Endothelial cell of umbilical vein (primary cell): ENCODE results near the gene CYP2A6. TPM values are rescaled to one million over a fixed set of nuclear protein-coding genes. Genes with fewer than 3 reads are reported as not detected.

ENCODE experiments used
- BruUV-seq: library from RNA; stranded (reverse); fragments of 400-500 nt; replicated peaks from 2 replicates; lab custom pipeline; 2021; lab: Mats Ljungman, UMichigan
- CTCF ChIA-PET: fragments of 300-600, 350-600 bp; sonication (Branson Sonifier 250); formaldehyde crosslinking; loops from one replicate; lab custom pipeline; 2021; ENCODE audit warnings: antibody characterized with exemption, inconsistent platforms; lab: Charles Lee
- POLR2A ChIA-PET: fragments of 300-600, 350-600 bp; sonication (Branson Sonifier 250); formaldehyde crosslinking; loops from one replicate; lab custom pipeline; 2021; ENCODE audit warnings: antibody characterized with exemption, inconsistent platforms; lab: Charles Lee
- DNase-seq: peaks from one replicate; pipeline ENCODE4 v3.0.0-alpha.2; 2011; ENCODE audit warnings: low read depth, low spot score
- FAIRE-seq: peaks from 2 replicates; lab custom pipeline; 2011; peaks lifted over from hg19 to GRCh38; lab: Jason Lieb, UNC
- H2AFZ ChIP-seq: 2 replicates; pipeline ENCODE4 v1.6.0; 2012; ENCODE audit warnings: low read depth, low read length, control low read depth, inconsistent platforms
- H3K27ac ChIP-seq: 2 replicates; pipeline ENCODE4 v1.5.1; 2011; ENCODE audit warnings: low read depth, mild to moderate bottlenecking, control low read depth, low read length, moderate library complexity; ENCODE audit not compliant: insufficient read depth
- H3K27me3 ChIP-seq, 2 experiments: 2 replicates each; pipeline versions ENCODE4 v1.6.0 to v1.6.1; 2011; ENCODE audit warnings: low read length in 2 of 2, mixed read lengths in 1 of 2; ENCODE audit not compliant: control insufficient read depth in 2 of 2, insufficient read depth in 2 of 2
- H3K36me3 ChIP-seq, 2 experiments: 2 replicates in 1 of 2; 3 replicates in 1 of 2; pipeline ENCODE4 v1.5.1; 2011; ENCODE audit warnings: low read length in 2 of 2, mild to moderate bottlenecking in 1 of 2, moderate library complexity in 1 of 2; ENCODE audit not compliant: control insufficient read depth in 2 of 2, insufficient read depth in 2 of 2; ENCODE audit errors: extremely low read depth in 1 of 2
- H3K4me1 ChIP-seq: 3 replicates; pipeline ENCODE4 v1.5.1; 2011; ENCODE audit warnings: mild to moderate bottlenecking, low read length; ENCODE audit not compliant: control insufficient read depth, insufficient read depth; ENCODE audit errors: extremely low read depth
- H3K4me2 ChIP-seq: 2 replicates; pipeline ENCODE4 v1.6.1; 2011; ENCODE audit warnings: low read length, control low read depth, mixed read lengths; ENCODE audit not compliant: insufficient read depth
- H3K4me3 ChIP-seq, 3 experiments: fragments of 200-600 bp in 1 of 3; sonication (generic), shearing (Covaris generic) in 1 of 3; replicated peaks in 1 of 3; 2 replicates each; pipeline ENCODE4 v1.5.1; 2011 to 2016; ENCODE audit warnings: control low read depth in 3 of 3, low read length in 3 of 3, mild to moderate bottlenecking in 2 of 3, inconsistent platforms in 1 of 3, low read depth in 1 of 3, moderate library complexity in 1 of 3; ENCODE audit not compliant: insufficient read depth in 1 of 3
- H3K79me2 ChIP-seq: 2 replicates; pipeline ENCODE4 v1.6.0; 2012; ENCODE audit warnings: low read length, inconsistent platforms; ENCODE audit not compliant: control insufficient read depth, insufficient read depth
- H3K9ac ChIP-seq: replicated peaks from 2 replicates; pipeline ENCODE3; 2011; ENCODE audit warnings: low read length, control low read depth; ENCODE audit not compliant: insufficient read depth; ENCODE audit errors: extremely low read depth
- H3K9me1 ChIP-seq: replicated peaks from 3 replicates; pipeline ENCODE4 v1.6.0; 2011; ENCODE audit warnings: mild to moderate bottlenecking, low read length; ENCODE audit not compliant: control insufficient read depth, insufficient read depth; ENCODE audit errors: extremely low read depth
- H3K9me3 ChIP-seq: replicated peaks from 2 replicates; pipeline ENCODE4 v1.5.1; 2012; ENCODE audit warnings: low read length, inconsistent platforms; ENCODE audit not compliant: control insufficient read depth, insufficient read depth
- H4K20me1 ChIP-seq: replicated peaks from 2 replicates; pipeline ENCODE3; 2011; ENCODE audit warnings: mild to moderate bottlenecking, low read length; ENCODE audit not compliant: control insufficient read depth, insufficient read depth; ENCODE audit errors: extremely low read depth
- CTCF ChIP-seq, 2 donors: IDR thresholded peaks; 1 replicate in 1 of 2; 2 replicates in 1 of 2; pipeline ENCODE4 v1.5.1; 2011; ENCODE audit warnings: low read length in 2 of 2, mild to moderate bottlenecking in 2 of 2, moderate library complexity in 2 of 2, control low read depth in 1 of 2, inconsistent platforms in 1 of 2, low read depth in 1 of 2; ENCODE audit not compliant: insufficient read depth in 1 of 2; ENCODE audit errors: extremely low read depth in 1 of 2
- EZH2 ChIP-seq: IDR thresholded peaks from 2 replicates; pipeline ENCODE4 v1.6.1; 2012; ENCODE audit warnings: borderline replicate concordance, low read depth, mild to moderate bottlenecking, moderate library complexity, low read length, inconsistent platforms; ENCODE audit not compliant: severe bottlenecking
- FOS ChIP-seq: IDR thresholded peaks from 2 replicates; pipeline ENCODE4 v1.6.1; 2011; ENCODE audit warnings: mild to moderate bottlenecking, low read length, moderate library complexity, borderline replicate concordance; ENCODE audit not compliant: insufficient read depth
- GATA2 ChIP-seq: IDR thresholded peaks from 2 replicates; pipeline ENCODE4 v1.7.0; 2011; ENCODE audit warnings: low read depth, mild to moderate bottlenecking, moderate library complexity, mixed read lengths, low read length; ENCODE audit not compliant: insufficient read length, insufficient read depth
- JUN ChIP-seq: IDR thresholded peaks from 2 replicates; pipeline ENCODE4 v1.6.1; 2011; ENCODE audit warnings: borderline replicate concordance, low read depth; ENCODE audit not compliant: insufficient read length, insufficient read depth
- MAX ChIP-seq: IDR thresholded peaks from 2 replicates; pipeline ENCODE4 v1.6.1; 2011; ENCODE audit not compliant: insufficient read depth, insufficient read length
- MYC ChIP-seq: IDR thresholded peaks from one replicate; pipeline ENCODE4 v1.6.1; 2011; ENCODE audit warnings: mild to moderate bottlenecking, low read depth, low read length
- POLR2A ChIP-seq: IDR thresholded peaks from 2 replicates; pipeline ENCODE4 v1.6.1; 2012; ENCODE audit warnings: low read depth, mild to moderate bottlenecking, control low read depth, low read length
- POLR2AphosphoS5 ChIP-seq: IDR thresholded peaks from 2 replicates; pipeline ENCODE4 v1.6.1; 2012; ENCODE audit warnings: low read depth, mild to moderate bottlenecking, control low read depth, low read length, moderate library complexity; ENCODE audit not compliant: insufficient read depth
- dilution Hi-C: fragments of 300-500 bp; cut with MboI; formaldehyde crosslinking; loops from one replicate; pipeline ENCODE4 v1.15.0; 2019; ENCODE audit warnings: low sequenced_read_pairs; ENCODE audit not compliant: extremely low pct_ligation_motif_present
- intact Hi-C: fragments of 100-400 bp; cut with micrococcal nuclease; formaldehyde crosslinking; loops from one replicate; pipeline ENCODE4 v1.10.0; 2022
- polyA plus RNA-seq, 4 experiments: library from polyadenylated mRNA; depleted of rRNA in 3 of 4; stranded (reverse) in 3 of 4; unstranded in 1 of 4; fragments of >200 nt; gene quantifications; 2 replicates each; pipeline versions ENCODE4 v1.2.1 to v1.2.3, GENCODE V29; 2011 to 2012; ENCODE audit warnings: missing spikeins in 1 of 4
- total RNA-seq: library from RNA; stranded (reverse); gene quantifications from 2 replicates; pipeline ENCODE4 v1.2.3, GENCODE V29; 2021

The CYP2A6 gene
- total and polyA plus RNA-seq, 2 donors (not counting 3 experiments of a cell fraction or from before 2014, with no cell fraction given) = not detected

- no TSS peak for BruUV-seq
- Histone ChIP-seq H3K4me2 (no peak overlapping the region), H4K20me1 (no peaks in the 10 kb centered on the region), H3K4me1 (no peaks in the 10 kb centered on the region), H3K9ac (no peak overlapping the region), H3K36me3 (no peaks in the 10 kb centered on the region), H3K9me3 (no peaks in the 10 kb centered on the region), H3K79me2 (no peaks in the 10 kb centered on the region), H3K27ac (no peak overlapping the region), H3K9me1 (no peaks in the 10 kb centered on the region), H3K4me3 (no peak overlapping the region), H2AFZ (no peak overlapping the region), H3K27me3 (peaks cover 2 to 6% of the 10 kb centered on the region in 2 experiments)
- intact Hi-C loops (no loop called here), dilution Hi-C loops (no loop called here)
- FAIRE-seq = no peak
- no peak for DNase-seq
- ChIA-PET CTCF (no interaction called here), POLR2A (no interaction called here)
- no peak for TF ChIP-seq POLR2A
- no peak for TF ChIP-seq CTCF (IDR thresholded peaks at IDR 0.05; ENCODE audit: extremely low read depth in 1 of 2, insufficient read depth in 1 of 2, low read depth in 1 of 2, low read length in 2 of 2)
- no peak for TF ChIP-seq JUN
- TF ChIP-seq MAX = no peak
- no peak for TF ChIP-seq MYC
- no peak for TF ChIP-seq FOS
- TF ChIP-seq EZH2 = no peak
- no peak for TF ChIP-seq GATA2
- TF ChIP-seq POLR2AphosphoS5 = no peak
These were observed 12.5 kb upstream of the CYP2A6 start for GRCh38 chr19:40862785-40863184.
